ENCODE measurements around the gene TYW5.
A peak's percentile ranks its signal among the peaks of the same experiment; 100 is the strongest.
"Not testable (repeated sequence)": the region's sequence is repeated elsewhere in the genome, so short reads cannot be mapped to it uniquely, and the experiment has no call there.

Gene TYW5

GRCh38 chr2:199914372-199914958, 40.8 kb downstream of the TYW5 start:
- no peak for DNase-seq (ENCODE audit: low spot score)

DNA sequence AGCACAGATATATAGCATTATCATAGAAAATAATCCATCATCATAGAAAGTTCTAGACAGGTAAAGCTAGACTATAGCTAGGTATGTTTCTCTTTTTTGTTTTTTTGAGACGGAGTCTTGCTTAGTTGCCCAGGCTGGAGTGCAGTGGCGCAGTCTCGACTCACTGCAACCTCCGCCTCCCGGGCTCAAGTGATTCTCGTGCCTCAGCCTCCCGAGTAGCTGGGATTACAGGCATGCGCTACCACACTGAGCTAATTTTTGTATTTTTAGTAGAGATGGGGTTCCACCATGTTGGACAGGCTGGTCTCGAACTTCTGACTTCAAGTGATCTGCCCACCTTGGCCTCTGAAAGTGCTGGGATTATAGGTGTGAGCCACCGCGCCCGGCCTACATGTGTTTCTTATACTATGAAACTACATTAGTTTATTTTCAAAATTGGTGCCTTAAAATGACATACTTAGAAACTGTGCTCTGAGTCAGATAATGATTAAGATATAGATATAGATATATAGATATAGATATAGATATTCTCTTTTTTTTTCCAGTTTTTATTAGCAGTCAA, 42.7 kb downstream of the TYW5 start:
- not testable (repeated sequence) for DNase-seq (ENCODE audit: low spot score)

- DNase-seq (ENCODE audit: low spot score) = no peak
Measured at GRCh38 chr2:199911877-199912161, 43.5 kb downstream of the TYW5 start.

GRCh38 chr2:199911052-199911876, 44.0 kb downstream of the TYW5 start, which contains the start of gene C2orf69:
TSS of gene C2orf69 (plus strand) at chr2:199911293. CDS start at chr2:199911439, 146 bp downstream.
- peak; percentile 96 for DNase-seq (ENCODE audit: low spot score)

- no peak for DNase-seq (ENCODE audit: low spot score)
Measured at GRCh38 chr2:199910338-199911051, 44.8 kb downstream of the TYW5 start.

DNA sequence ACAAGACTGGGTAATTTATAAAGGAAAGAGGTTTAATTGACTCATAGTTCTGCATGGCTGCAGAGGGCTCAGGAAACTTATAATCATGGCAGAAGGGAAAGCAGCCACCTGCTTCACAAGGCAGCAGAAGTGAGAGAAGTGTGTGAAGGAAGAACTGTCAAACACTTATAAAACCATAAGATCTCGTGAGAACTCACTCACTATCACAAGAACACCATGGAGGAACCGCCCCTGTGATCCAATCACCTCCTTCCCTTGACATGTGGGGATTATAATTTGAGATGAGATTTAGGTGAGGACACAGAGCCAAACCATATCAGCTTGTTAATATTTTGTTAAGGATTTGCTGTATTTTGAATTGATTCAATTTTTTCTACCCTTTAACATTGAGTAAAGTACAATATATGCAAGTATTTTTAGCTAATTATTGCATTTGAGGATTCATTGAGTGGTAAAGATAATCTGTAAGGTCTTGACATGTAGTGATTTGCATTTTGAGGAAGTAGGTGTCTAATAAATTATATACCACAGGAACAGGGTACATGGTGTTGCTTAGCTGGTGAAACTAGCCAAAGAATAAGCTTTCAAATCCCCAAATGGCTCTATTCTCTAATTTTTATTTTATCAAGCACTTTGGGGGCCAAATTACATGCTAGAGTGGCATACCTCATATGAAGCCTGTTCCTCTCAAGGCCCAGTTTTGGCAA, 48.1 kb downstream of the TYW5 start:
- no peak for DNase-seq (ENCODE audit: low spot score)

DNA sequence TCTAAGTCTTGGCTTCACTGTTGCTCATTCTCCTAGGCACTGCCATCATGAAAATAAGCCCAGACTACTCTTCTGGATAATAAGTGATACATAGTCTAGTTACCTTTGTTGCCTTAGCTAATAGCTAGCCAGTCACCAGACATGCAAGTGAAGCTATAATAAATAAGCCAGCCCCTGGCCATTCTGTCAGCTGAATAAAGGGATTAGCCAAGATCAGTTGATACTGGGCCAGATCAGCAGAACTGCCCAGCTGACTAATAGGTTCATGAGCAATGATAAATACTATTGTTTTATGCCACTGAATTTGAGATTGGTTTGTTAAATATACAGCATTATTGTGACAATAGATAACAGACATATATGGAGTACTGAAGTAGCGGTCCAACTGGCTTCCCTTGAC, 52.2 kb downstream of the TYW5 start:
- DNase-seq (ENCODE audit: low spot score) = no peak

- DNase-seq (ENCODE audit: low spot score) = no peak
Measured at GRCh38 chr2:199902486-199903110, 52.7 kb downstream of the TYW5 start.

DNA sequence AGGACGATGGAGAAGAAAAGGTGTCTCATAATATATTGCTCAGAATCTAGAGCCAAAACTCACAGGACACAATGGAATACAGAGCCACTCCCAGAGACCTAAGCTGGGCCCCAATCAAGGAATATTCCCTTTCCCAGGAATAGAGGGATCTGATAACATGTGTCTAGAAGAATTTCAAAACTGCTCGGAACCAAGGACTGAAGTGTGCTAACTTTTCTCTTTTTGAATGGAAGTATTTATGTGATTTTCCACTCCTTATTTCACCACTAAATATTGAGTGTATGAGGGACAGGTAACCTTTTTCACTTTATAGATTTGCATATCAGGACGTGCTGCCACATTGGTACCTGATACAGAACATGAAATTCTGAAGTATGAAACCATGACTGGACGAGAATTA, 53.3 kb downstream of the TYW5 start:
- DNase-seq (ENCODE audit: low spot score) = no peak

GRCh38 chr2:199896617-199897016, 58.7 kb downstream of the TYW5 start:
- DNase-seq (ENCODE audit: low spot score) = no peak

DNA sequence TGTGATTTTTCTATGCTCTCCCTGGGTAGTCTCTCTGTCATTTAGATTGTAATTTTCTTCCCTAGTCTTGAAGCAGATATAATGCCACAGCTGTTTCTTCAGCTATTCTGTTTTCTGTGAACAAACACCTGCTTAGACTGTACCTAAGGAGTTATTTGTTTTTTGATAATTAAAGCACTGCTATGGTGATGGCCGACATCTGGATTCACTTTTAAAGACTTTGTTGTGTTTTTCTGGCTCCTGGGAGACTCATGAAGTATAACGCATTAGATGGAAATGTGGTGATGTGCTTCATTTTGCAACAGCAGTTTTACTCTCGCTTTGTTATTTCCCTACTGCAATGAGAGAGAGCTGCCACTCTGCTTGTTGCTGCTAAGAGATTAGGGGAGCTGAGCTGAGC, 59.9 kb downstream of the TYW5 start:
- no peak for DNase-seq (ENCODE audit: low spot score)

DNA sequence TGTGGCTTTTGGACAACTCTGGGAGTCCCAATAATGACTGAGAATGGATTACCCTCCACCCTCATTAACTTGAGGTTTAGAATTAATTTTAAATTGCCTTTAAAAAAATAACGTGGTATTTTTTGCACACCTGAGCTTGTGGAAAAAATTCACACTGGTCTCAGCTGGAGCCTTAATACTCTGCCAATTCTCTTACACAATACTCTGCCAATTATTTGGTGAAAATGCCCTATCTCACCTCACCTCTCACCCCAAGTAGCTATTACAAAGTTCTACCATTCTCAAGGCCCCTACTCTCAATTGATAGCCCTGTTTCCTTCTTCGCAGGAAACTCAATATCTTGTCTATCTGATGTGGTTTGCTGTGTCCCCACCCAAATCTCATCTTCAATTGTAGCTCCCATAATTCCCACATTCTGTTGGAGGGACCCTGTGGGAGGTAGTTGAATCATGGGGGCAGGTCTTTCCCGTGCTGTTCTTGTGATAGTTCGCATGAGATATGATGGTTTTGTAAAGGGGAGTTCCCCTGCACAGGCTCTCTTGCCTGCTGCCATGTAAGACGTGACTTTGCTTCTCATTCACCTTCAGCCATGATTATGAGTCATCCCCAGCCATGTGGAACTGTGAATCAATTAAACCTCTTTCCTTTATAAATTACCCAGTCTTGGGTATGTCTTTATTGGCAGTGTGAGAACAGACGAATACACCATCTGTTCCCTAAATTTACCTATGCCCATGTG, 71.6 kb downstream of the TYW5 start:
- DNase-seq (ENCODE audit: low spot score) = no peak

GRCh38 chr2:199882667-199883066, 72.6 kb downstream of the TYW5 start:
- DNase-seq (ENCODE audit: low spot score) = no peak

All from CD4-positive, alpha-beta T cell treated with Interleukin-15 for 4 hours (primary cell).